Pancreas (tissue), 10 donors: Measurements from ENCODE around the gene HLCS. TPM values are rescaled to one million over a fixed set of nuclear protein-coding genes. Genes with fewer than 3 reads are reported as not detected.

Experiments
- ATAC-seq, 4 donors: fragments of 200-7000 bp; cut with Tn5 transposase; one replicate each; pipeline versions ENCODE4 v1.8.0 to v1.9.1; 2020; ENCODE audit warnings: mild to moderate bottlenecking in 4 of 4, moderate library complexity in 4 of 4
- DNase-seq, 6 donors: peaks; one replicate each; pipeline ENCODE4 v3.0.0-alpha.2; 2020
- FAIRE-seq: peaks from 2 replicates; lab custom pipeline; 2012; peaks lifted over from hg19 to GRCh38; lab: Jason Lieb, UNC
- H3K27ac ChIP-seq, 4 donors: fragments of 200-600 bp; sonication (generic); 1 replicate in 3 of 4; 2 replicates in 1 of 4; pipeline versions ENCODE4 v1.5.0 to v1.8.0; 2020
- H3K27me3 ChIP-seq, 4 donors: fragments of 200-600 bp; one replicate each; pipeline ENCODE4 v1.8.0; 2021
- H3K36me3 ChIP-seq, 3 donors: fragments of 200-600 bp; sonication (generic) in 1 of 3; one replicate each; pipeline versions ENCODE4 v1.5.0 to v1.8.0; 2020 to 2021
- H3K4me1 ChIP-seq, 3 donors: fragments of 200-600 bp; one replicate each; pipeline ENCODE4 v1.8.0; 2021
- H3K4me3 ChIP-seq, 4 donors: fragments of 200-600 bp; sonication (generic) in 2 of 4; one replicate each; pipeline versions ENCODE4 v1.5.0 to v1.8.0; 2020 to 2021
- H3K9me3 ChIP-seq, 4 donors: fragments of 200-600 bp; one replicate each; pipeline ENCODE4 v1.8.0; 2021
- WGBS, 2 donors: extraction: QIAGEN DNeasy Blood & Tissue Kit; methylation state at CpG; one replicate each; pipeline ENCODE4 v1.1.7; 2013; 5-methylcytosine and 5-hydroxymethylcytosine counted together
- intact Hi-C, 3 donors: fragments of 100-400 bp; cut with DNase I; formaldehyde crosslinking; loops; one replicate each; pipeline versions ENCODE4 v1.11.1 to v1.14.2; 2022
- polyA plus RNA-seq, 2 donors: library from polyadenylated mRNA; stranded (reverse); fragments of 200-250 nt; gene quantifications; one replicate each; pipeline ENCODE4 v1.2.3, GENCODE V29; 2013
- total RNA-seq, 6 donors: library from RNA; stranded (reverse); fragmentation: NEBNext Ultra II Directional in 4 of 6; extraction: Animal tissue kit (Norgen Biotek cat#: 25700) in 4 of 6; gene quantifications; one replicate each; pipeline versions ENCODE4 v1.2.1 to v1.2.4, GENCODE V29; 2021 to 2023
- TF ChIP-seq, protein P1 (sequence below), 4 donors: fragments of 200-600 bp; sonication (generic) in 3 of 4; IDR thresholded peaks; one replicate each; pipeline versions ENCODE4 v1.5.0 to v1.8.0; 2021; ENCODE audit warnings: antibody characterized with exemption in 4 of 4
- donor health status: healthy with polysubstance abuse.
- donor health status: DM: no; HTN: no; CAD: no; lungs with moderate emphysema.
- donor health status: DM: no; HTN: no; CAD: no.
- donor health status: control.
- donor health status: control.
- donor health status: Bipolar disorder and iron deficiency.
- donor health status: DM: yes; HTN: yes; CAD: no.
- donor health status: DM: no; HTN: no; CAD: no.
- donor health status: DM: no; HTN: no; CAD: no.
- donor health status: DM: yes; HTN: yes; CAD: no.

The HLCS gene
- total and polyA plus RNA-seq, 8 donors = 5.5 to 14.0 (median 11.9) TPM

DNA sequence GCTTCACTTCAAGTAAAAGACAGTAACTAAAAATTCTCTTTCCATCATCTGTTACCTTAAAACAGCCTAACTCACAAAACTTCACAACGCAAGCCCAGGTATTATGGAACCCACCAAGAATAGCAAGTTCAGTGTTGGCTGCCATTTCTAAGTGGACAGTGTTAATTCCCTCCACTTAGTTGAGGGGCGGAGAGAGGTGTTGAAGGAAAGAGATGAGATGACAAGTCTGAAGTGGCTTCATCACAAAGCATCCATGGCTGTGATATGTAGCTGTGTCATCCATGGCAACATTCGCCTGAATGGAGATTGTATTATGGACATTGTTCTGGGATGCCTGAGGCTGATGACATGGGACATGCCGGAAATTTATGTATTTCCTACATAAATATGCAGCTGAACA lies 165.7 kb downstream of the HLCS start:
- WGBS, 2 donors = 98% methylated on average over 4 of the region's 4 CpGs
- Histone ChIP-seq H3K4me1 (no peaks in the 10 kb centered on the region), H3K27ac (no peak overlapping the region), H3K27me3 (no peaks in the 10 kb centered on the region), H3K9me3 (no peaks in the 10 kb centered on the region), H3K4me3 (no peak overlapping the region), H3K36me3 (no peaks in the 10 kb centered on the region)
- intact Hi-C loops = no loop called here
- ATAC-seq (no peak), DNase-seq (no peak), FAIRE-seq (no peak)
- TF ChIP-seq, protein P1, sequence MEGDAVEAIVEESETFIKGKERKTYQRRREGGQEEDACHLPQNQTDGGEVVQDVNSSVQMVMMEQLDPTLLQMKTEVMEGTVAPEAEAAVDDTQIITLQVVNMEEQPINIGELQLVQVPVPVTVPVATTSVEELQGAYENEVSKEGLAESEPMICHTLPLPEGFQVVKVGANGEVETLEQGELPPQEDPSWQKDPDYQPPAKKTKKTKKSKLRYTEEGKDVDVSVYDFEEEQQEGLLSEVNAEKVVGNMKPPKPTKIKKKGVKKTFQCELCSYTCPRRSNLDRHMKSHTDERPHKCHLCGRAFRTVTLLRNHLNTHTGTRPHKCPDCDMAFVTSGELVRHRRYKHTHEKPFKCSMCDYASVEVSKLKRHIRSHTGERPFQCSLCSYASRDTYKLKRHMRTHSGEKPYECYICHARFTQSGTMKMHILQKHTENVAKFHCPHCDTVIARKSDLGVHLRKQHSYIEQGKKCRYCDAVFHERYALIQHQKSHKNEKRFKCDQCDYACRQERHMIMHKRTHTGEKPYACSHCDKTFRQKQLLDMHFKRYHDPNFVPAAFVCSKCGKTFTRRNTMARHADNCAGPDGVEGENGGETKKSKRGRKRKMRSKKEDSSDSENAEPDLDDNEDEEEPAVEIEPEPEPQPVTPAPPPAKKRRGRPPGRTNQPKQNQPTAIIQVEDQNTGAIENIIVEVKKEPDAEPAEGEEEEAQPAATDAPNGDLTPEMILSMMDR (IDR thresholded peaks at IDR 0.05) = no peak

DNA sequence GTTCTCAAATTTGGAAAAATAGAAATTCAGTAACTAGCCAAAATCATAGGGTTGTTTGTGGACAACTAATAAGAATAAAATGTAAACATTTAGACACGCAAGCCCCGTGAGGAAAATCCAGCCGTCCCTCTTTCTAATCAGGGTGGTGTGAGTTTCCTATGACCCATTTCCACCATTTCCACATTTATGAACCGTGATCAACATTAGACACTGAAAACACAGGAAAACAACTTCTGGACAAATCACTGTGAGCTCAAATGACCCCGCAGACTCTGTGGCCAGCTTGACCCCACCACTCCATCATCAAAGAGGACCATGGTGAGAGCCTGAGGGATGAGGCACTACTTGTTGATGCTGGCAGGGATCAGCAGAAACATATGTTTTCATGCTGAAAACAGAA lies 166.6 kb downstream of the HLCS start:
- intact Hi-C loops = no loop called here
- no peak overlapping the region for H3K4me3 ChIP-seq
- H3K4me1 ChIP-seq = no peaks in the 10 kb centered on the region
- FAIRE-seq = no peak
- no peak for ATAC-seq
- no peak for DNase-seq
- H3K27me3 ChIP-seq = no peaks in the 10 kb centered on the region
- no peak overlapping the region for H3K27ac ChIP-seq
- 89 to 97% methylated on average over 5 of the region's 5 CpGs for WGBS, 2 donors
- no peaks in the 10 kb centered on the region for H3K36me3 ChIP-seq
- H3K9me3 ChIP-seq = no peaks in the 10 kb centered on the region
- TF ChIP-seq, protein P1 (IDR thresholded peaks at IDR 0.05) = no peak

DNA sequence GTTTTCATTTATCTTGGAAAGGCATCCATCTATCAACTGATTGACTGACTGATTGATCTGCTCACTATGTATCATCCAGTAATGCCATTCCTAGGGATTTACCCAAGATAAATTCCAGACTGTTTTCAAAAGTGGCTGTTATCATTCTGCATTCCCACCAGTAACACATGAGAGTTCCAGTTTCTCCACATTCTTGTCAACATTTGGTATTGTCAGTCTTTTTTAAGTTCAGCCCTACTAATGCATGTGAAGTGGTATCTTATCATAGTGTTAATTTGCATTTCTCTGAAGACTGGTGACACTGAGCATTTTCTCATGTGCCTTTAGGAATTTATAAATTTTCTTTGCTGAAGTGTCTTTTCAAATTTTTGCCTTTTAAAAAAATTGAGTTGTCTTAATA lies 168.0 kb downstream of the HLCS start:
- ATAC-seq = no peak
- DNase-seq = no peak
- no peaks in the 10 kb centered on the region for H3K27me3 ChIP-seq
- no peaks in the 10 kb centered on the region for H3K36me3 ChIP-seq
- FAIRE-seq = no peak
- no peak overlapping the region for H3K4me3 ChIP-seq
- no peaks in the 10 kb centered on the region for H3K9me3 ChIP-seq
- intact Hi-C loops = no loop called here
- H3K27ac ChIP-seq = no peak overlapping the region
- TF ChIP-seq, protein P1 (IDR thresholded peaks at IDR 0.05) = no peak
- H3K4me1 ChIP-seq = no peaks in the 10 kb centered on the region

DNA sequence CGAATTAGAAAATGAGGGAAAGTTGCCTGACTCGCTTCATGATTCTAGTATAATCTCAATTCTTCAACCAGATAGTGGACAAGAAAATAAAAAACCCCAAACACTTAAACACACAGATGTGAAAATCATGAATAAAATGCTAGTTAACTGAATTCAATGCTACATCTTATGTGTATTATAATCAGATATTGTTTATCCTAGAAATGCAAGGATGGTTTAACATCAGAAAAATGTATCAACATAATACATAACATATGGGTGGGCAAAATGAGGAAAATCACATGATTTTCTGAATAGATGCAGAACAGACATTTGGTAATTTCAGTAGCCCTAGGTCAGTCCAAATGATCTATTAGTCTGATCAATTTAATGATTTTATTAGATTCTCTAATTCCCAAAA lies 170.4 kb downstream of the HLCS start:
- Histone ChIP-seq H3K36me3 (no peaks in the 10 kb centered on the region), H3K4me3 (no peak overlapping the region), H3K9me3 (no peaks in the 10 kb centered on the region), H3K4me1 (no peaks in the 10 kb centered on the region), H3K27me3 (no peaks in the 10 kb centered on the region), H3K27ac (no peak overlapping the region)
- no peak for DNase-seq
- TF ChIP-seq, protein P1 (IDR thresholded peaks at IDR 0.05) = no peak
- intact Hi-C loops = no loop called here
- ATAC-seq = no peak
- whole genome bisulfite sequencing, 2 donors = 89 to 95% methylated on average over 2 of the region's 2 CpGs
- no peak for FAIRE-seq

DNA sequence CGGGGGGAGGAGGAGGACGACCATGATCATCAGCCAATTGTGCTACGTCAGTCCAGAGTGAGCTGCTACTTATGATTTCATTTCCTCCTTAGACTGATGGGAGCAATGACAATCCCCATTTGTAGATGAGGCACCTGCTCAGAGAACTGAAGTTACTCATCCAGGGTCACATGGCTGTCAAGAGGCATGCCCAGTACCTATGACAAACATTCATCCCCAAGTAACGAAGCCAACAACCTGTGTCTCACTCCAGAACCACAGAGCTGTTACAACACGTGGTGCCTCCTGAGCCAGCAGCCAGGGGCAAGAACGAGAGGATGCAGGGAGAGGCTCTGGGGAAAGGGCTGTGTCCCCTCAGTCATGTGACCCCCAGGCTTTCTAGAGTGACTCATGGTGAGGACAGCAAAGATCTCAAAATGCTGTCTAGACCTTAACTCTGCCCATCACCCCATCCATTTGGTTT lies 173.9 kb downstream of the HLCS start:
- Histone ChIP-seq H3K9me3 (no peaks in the 10 kb centered on the region), H3K4me3 (no peak overlapping the region), H3K27ac (no peak overlapping the region), H3K4me1 (no peaks in the 10 kb centered on the region), H3K27me3 (no peaks in the 10 kb centered on the region), H3K36me3 (no peaks in the 10 kb centered on the region)
- WGBS, 2 donors = 81 to 86% methylated on average over 6 of the region's 6 CpGs
- TF ChIP-seq, protein P1 (IDR thresholded peaks at IDR 0.05) = no peak
- no peak for FAIRE-seq
- DNase-seq = no peak
- intact Hi-C loops = no loop called here
- ATAC-seq = peak in 2 of 4 donors; percentile 18 to 26
